Activated T-cell treated with anti-CD3 and anti-CD28 coated beads for 24 hours (primary cell): ENCODE results near the gene RAB33B.
"Not testable (repeated sequence)": the region's sequence is repeated elsewhere in the genome, so short reads cannot be mapped to it uniquely, and the experiment has no call there.

Experiments used
- DNase-seq: peaks from one replicate; pipeline ENCODE4 v3.0.0-alpha.2; 2020; ENCODE audit warnings: low read depth

The RAB33B gene

DNA sequence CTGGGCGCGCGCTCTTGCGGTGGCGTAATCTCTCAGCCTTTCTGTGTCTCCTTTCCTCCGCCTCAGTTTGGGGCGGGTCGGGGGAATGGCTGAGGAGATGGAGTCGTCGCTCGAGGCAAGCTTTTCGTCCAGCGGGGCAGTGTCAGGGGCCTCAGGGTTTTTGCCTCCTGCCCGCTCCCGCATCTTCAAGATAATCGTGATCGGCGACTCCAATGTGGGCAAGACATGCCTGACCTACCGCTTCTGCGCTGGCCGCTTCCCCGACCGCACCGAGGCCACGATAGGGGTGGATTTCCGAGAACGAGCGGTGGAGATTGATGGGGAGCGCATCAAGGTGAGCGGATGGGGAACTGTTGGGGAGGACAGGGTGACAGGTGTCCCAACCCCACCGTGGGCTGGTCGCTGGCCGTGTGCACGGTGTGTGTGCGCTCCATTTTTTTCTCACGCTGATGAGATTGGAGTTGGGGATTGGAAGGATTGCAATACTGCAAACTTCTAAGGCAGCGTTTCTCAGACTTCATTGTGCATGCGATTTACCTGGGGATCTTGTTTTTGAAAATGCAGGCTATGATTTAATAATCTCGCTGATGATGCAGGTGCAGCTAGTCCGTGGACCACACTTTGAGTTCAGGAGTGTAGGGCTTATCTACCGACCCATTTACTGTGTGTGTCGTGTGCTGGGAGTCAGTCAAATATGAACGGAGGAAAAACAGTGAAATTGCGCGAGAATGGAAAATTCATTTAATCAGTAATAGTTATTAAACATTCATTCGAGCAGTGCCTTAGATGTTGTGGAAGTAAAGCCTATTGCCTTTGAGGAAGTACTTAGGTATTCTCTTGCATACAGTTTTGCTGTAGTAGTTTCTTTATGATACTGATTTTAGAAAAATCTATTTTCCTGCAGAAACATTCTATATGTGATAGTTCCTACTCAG lies at the start of gene RAB33B:
Gene RAB33B, plus strand, starts transcription at position 11 of the 935 bp plus-strand sequence. Its CDS starts 75 bp downstream, at position 86.
- DNase-seq, result no peak

GRCh38 chr4:139410312-139410711 lies 43.6 kb upstream of the RAB33B start:
- DNase-seq, result no peak

DNA sequence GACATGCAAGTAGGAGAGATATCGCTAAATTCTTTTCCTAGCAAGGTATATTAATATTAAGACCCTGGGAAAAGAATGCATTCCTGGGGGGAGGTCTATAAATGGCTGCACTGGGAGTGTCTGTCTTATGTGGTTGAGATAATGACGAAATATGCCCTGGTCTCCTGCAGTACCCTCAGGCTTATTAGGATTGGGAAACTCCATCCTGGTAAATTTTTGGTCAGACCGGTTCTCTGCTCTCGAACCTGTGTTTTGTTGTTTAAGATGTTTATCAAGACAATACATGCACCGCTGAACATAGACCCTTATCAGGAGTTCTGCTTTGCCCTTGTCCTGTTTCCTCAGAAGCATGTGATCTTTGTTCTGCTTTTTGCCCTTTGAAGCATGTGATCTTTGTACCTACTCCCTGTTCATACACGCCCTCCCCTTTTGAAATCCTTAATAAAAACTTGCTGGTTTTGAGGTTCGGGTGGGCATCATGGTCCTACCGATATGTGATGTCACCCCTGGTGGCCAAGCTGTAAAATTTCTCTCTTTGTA lies 39.2 kb upstream of the RAB33B start:
- DNase-seq, result not testable (repeated sequence)

DNA sequence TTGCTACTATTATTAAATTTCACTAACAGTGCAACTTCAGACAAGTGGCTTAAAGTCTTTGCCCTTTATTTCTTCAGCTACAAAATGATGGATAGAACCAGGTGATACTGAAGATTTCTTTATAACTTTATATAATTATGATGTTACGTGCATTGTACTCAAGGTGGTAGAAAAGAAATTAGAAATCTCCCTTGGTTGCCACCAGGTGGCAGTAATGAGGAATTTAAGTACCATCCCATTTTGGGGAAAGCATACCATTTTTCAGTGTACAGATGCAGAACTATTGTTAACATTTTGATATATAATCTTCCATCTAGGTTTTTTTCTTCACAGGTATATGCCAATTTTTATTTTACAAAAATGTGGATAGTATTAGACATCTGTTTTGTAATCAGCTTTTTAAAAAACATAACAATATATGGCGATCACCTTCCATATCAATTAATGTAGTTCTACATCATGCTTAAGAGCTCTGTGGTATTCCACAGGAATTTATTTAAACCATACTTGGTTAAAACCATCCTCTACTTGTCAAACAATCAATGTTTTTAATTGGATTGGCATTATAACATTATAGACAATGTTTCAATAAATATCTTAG lies 37.7 kb upstream of the RAB33B start:
- no peak for DNase-seq

DNA sequence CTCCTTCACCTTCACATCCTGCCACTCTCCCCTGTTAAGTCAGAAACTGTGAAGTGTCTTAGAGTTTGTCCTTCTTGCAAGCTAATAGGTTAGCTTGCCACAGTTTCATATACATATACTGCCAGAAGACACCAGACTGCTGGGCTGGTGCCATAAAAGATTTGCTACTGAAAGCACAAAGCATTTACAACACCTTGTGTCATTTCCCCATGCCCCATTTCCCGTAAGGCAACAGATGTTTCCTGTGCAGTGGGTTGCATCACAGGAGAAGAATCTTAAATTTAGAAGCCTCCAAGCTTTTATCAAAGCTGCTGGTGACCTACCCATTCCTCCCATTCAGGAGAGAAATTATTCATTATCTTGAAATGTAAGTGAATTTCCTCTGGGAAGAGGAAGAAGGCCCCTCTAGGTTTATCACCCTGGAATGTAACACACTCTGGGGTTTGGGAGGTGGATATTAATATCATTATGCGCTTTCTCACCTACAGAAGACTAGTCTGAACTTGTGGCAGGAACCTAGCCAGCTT lies 34.5 kb upstream of the RAB33B start:
- DNase-seq, result no peak

GRCh38 chr4:139420652-139421051 lies 33.3 kb upstream of the RAB33B start:
- no peak for DNase-seq

GRCh38 chr4:139436122-139436521 lies 17.8 kb upstream of the RAB33B start:
- no peak for DNase-seq

GRCh38 chr4:139438141-139438540 lies 15.8 kb upstream of the RAB33B start:
- DNase-seq, result no peak

- no peak for DNase-seq
Observed at GRCh38 chr4:139441029-139441428, 12.9 kb upstream of the RAB33B start.

DNA sequence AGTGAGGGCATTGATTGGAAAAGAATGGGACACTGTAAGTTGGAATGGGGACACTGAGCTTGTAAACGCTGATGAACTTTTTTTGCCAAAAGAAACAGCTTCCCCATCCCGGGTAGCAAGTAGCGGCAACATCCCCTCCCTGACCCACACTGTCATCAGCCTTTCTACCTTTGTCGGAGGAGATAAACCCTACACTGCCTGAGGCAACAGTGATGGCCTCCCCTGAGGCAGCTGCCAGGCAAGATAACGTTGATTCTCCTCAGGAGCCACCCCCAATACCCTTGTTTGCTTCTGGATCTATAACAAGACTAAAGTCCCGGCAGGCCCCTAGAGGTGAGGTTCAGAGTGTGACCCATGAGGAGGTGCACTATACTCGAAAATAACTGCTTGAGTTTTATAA lies 10.3 kb upstream of the RAB33B start:
- DNase-seq, result no peak

GRCh38 chr4:139444881-139445280 lies 9.0 kb upstream of the RAB33B start:
- not testable (repeated sequence) for DNase-seq

DNA sequence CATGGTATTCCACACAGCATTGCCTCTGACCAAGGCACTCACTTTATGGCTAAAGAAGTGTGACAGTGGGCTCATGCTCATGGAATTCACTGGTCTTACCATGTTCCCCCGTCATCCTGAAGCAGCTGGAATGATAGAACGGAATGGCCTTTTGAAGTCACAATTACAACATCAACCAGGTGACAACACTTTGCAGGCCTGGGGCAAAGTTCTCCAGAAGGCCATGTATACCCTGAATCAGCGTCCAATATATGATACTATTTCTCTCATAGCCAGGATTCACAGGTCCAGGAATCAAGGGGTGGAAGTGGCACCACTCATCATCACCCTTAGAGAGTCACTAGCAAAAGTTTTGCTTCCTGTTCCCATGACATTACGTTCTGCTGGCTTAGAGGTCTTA lies 6.8 kb upstream of the RAB33B start:
- DNase-seq, result not testable (repeated sequence)

GRCh38 chr4:139450586-139450985 lies 3.3 kb upstream of the RAB33B start:
- no peak for DNase-seq

GRCh38 chr4:139451997-139452396 lies 1.9 kb upstream of the RAB33B start:
- no peak for DNase-seq

DNA sequence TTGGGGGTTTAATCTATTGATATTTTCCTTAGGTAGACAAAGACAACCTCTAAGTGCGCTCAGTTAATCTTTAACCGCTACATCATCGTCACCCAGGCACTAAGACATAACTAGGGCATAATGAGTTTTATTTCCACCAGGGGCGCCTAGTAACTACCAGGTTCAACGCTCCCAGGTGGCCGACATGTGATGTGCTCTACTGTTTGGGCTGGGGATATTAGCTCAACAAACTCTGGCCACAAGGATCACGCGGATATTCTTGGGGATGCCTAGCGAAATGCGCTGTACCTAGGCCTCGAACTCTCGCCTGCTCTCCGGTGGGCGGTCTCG lies 915 bp upstream of the RAB33B start:
- peak; percentile 50 for DNase-seq

DNA sequence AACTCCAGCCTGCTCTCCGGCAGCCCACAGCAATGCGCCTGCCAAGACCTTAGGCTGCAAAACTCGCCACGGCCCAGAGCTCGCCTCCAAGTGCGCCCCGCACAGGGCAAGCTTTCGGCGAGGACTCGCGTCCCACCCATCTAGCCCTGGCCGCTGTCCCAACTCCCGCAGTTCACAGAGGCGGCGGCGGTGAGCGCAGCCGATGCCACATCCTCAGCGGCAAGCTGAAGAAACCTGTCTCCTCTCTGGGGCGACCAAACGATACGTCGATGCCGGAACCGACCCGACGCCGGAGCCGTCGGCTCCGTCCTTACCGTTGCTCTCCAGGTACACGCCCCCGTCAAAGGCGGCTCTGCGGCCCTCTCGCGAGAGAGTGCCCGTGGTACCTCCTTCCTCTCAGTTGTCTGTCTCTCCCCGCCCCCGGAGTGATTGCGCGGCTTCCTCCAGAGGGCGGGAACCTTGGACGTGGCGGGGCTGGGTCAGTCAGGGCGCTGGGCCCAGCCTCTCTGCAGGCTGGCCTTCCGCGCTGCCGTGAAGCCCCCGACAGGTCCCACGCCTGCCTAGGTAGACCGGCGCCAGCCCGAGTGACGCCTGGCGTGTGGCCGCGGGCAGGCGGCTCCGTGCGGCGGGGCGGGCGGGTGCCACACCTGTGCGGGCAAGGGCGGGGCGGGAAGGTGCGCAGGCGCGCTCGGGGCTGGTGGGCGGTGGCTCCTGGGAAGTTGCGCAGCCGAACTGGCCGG lies 380 bp upstream of the RAB33B start:
- DNase-seq, result peak; percentile 94

DNA sequence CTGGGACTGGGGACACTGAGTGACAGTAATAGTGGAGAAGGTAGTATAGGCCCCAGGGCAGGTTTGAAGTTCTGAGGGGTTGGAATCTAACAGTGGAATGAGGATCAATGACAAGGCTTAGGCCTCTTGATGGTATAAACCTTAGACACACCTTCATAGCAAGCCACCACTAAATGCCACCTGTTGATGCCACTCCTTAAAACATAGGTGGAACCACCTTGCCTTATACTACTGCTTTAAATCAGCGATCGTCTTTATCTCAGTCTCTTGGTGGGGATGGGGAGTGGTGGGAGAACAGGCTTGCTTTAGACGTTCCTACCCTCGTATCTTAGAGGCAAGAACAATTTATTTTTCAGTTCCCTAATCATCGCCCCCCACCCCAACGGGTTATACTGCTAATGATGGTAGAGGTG lies 1.2 kb downstream of the RAB33B start:
- no peak for DNase-seq

GRCh38 chr4:139457318-139457717 lies 3.4 kb downstream of the RAB33B start:
- DNase-seq, result no peak

DNA sequence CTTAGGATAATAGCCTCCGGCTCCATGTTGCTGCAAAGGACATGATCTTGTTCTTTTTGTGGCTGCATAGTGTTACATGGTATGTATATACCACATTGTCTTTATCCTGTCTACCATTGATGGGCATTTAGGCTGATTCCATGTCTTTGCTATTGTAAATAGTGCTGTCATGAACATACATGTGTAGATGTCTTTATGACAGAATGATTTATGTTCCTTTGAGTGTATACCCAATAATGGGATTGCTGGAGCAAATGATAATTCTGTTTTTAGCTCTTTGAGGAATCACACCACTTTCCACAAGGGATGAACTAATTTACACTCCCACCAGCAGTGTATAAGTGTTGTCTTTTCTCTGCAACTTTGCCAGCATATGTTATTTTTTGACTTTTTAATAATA lies 4.6 kb downstream of the RAB33B start:
- no peak for DNase-seq

DNA sequence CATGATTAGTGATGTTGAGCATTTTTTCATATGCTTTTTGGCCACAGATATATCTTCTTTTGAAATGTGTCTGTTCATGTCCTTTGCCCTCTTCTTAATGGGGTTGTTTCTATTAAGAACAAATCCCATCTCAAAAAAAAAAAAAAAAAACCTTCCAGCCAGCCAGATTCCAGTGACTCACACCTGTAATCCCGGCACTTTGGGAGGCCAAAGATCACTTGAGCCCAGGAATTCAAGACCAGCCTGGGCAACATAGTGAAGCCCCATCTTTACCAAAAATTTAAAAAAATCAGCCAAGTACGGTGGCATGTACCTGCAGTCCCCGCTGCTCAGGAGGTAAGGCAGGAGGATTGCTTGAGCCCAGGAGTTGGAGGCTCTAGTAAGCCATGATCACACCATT lies 5.1 kb downstream of the RAB33B start:
- no peak for DNase-seq

DNA sequence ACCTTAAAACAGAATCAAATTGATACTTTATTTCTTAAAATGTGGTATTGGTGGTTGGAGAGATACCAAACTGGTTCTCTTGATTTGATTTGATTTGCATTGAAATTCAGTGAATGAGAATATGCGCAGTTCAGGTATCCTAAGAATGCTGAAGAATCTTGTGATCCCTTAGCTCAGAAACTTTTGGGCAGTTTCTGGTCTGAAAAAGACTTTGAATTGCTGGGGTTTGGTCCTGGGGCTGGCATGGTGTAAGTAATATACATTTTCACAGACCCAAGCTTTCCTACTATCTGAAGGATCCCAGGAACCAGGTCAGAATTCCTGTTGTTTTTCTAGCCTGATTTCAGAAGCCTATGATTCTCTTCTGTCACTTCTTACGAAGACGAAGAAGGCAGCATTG lies 6.6 kb downstream of the RAB33B start:
- DNase-seq, result no peak

DNA sequence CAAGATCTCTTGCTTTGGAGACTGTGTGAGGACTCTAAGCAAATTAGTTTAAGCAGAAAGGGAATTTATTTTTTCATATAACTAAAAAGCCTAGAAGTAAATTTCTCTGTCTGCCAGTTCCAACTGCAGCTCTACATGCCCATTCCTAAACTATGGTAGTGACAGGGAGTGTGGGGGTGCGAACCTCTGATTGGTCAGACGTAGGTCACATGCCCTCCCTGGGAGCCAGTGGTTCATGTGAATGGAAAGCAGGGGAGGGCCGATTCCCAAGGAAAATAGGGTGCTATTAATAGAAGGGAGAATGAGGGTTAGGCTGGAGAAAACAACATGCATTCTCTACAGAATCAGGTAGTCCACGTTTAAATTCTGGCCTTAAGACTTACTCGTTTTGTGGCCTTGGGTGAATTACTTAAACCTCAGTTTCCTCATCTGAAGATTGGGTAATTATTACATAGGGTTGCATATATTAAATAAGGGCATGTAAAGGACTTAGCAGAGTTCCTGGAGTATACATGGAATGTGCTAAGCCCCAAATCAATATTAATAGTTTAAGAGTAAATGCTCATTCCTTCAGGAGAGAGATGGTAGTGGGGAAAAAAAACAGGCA lies 7.2 kb downstream of the RAB33B start:
- no peak for DNase-seq
